Skeletal muscle tissue (tissue), 4 donors: ENCODE data around the gene MRI1. TPM values are rescaled to one million over a fixed set of nuclear protein-coding genes. Genes with fewer than 3 reads are reported as not detected.
"Not testable (repeated sequence)": the region's sequence is repeated elsewhere in the genome, so short reads cannot be mapped to it uniquely, and the experiment has no call there.

Experiments
- H3K27ac ChIP-seq: one replicate; pipeline ENCODE4 v1.7.0; 2013; ENCODE audit warnings: mild to moderate bottlenecking, low read depth, low read length, inconsistent platforms
- H3K27me3 ChIP-seq, 3 donors: one replicate each; pipeline ENCODE4 v1.7.0; 2013; ENCODE audit warnings: low read length in 3 of 3; ENCODE audit not compliant: control insufficient read depth in 3 of 3, insufficient read depth in 3 of 3
- H3K36me3 ChIP-seq, 3 donors: one replicate each; pipeline ENCODE4 v1.7.0; 2013; ENCODE audit warnings: low read length in 3 of 3; ENCODE audit not compliant: control insufficient read depth in 3 of 3, insufficient read depth in 3 of 3
- H3K4me1 ChIP-seq, 3 donors: one replicate each; pipeline ENCODE4 v1.7.0; 2013; ENCODE audit warnings: low read length in 3 of 3, mild to moderate bottlenecking in 3 of 3; ENCODE audit not compliant: control insufficient read depth in 3 of 3, insufficient read depth in 3 of 3
- H3K4me3 ChIP-seq, 3 donors: one replicate each; pipeline ENCODE4 v1.7.0; 2013; ENCODE audit warnings: low read length in 3 of 3
- H3K9ac ChIP-seq, 3 donors: one replicate each; pipeline ENCODE4 v1.7.0; 2013; ENCODE audit warnings: low read length in 3 of 3, mild to moderate bottlenecking in 3 of 3, moderate library complexity in 2 of 3, low read depth in 1 of 3
- H3K9me3 ChIP-seq, 3 donors: one replicate each; pipeline ENCODE4 v1.7.0; 2013; ENCODE audit warnings: low read length in 3 of 3; ENCODE audit not compliant: control insufficient read depth in 3 of 3
- total RNA-seq: library from RNA; depleted of rRNA; stranded (reverse); fragments of >200 nt; gene quantifications from one replicate; pipeline ENCODE4 v1.2.3, GENCODE V29; 2014
- donor health status: Osteomylitis.

Gene MRI1
- total RNA-seq, 1 donor from 2014 or later: 16.2 TPM

DNA sequence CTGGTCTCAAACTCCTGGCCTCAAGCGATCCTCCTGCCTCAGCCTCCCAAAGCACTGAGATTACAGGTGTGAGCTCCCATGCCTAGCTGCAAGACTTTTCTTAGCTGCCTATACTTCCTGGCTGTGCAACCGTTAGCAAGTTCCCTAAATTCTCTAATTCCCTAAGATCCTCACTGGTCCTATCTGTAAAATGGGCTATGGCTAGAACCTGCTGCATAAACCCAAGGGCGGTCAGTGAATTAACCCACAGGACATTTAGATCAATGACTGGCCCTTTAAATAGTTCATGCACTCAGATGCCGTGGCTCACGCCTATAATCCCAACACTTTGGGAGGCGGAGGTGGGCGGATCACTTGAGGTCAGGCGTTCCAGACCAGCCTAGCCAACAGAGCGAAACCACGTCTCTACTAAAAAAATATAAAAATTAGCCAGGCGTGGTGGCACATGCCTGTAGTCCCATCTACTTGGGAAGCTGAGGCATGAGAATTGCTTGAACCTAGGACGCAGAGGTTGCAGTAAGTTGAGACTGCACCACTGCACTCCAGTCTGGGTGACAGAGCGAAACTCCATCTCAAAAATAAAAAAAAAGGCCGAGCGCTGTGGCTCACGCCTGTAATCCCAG, 5.8 kb downstream of the MRI1 start:
- H3K9me3 ChIP-seq: no peaks in the 10 kb centered on the region
- peaks cover 20 to 26% (median 24%) of the 10 kb centered on the region in 3 donors for H3K36me3 ChIP-seq
- peaks cover 7 to 16% (median 14%) of the 10 kb centered on the region in 3 donors for H3K4me1 ChIP-seq
- H3K27me3 ChIP-seq: no peaks in the 10 kb centered on the region
- H3K27ac ChIP-seq: no peak overlapping the region
- H3K4me3 ChIP-seq: no peak overlapping the region
- H3K9ac ChIP-seq: no peak overlapping the region

DNA sequence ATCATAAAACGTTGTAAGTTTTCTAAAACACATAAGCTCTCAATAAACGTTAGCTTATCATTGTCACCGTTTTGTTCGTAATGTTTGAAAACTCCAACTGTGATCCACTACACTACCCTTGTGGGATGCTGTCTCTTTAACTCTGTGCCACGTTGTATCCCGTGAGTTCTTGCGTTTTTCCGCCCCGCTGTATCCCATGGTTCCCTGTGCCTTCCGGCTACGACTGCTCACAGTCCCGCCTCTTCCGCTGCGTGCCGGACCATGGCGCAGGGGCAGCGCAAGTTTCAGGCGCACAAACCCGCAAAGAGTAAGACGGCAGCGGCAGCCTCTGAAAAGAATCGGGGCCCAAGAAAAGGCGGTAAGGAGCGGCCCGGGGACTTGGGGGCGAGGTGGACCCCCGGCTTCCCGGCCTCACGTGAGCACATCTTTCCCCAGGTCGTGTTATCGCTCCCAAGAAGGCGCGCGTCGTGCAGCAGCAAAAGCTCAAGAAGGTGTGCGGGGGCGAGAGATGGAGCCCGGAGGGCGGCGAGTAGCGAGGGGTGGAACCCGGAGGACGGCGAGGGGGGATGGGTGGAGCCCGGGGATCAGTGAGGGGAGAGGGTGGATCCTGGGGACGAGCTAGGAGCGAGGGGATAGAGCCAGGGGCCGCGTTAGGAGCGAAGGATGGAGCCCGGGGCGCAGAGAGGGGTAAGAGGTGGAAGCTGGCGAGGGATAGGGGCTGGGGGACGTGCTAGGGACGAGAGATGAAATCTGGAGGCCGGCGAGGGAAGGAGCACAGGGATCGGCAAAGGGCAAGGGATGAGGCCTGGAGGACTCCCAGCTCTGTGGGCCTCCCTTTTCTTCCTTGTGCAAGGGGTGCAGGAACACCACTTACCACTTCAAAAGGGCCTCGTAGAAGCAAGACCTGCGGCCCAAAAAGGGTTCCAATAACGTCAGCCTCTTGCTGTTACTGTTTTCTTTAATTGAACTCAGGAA, 10.2 kb downstream of the MRI1 start, which contains the start of gene C19orf53:
Gene C19orf53, plus strand, starts transcription at position 240 of the 975 bp plus-strand sequence. Its CDS starts 22 bp downstream, at position 262.
- peak within 1 kb of the TSS; percentile 93 to 98 (median 97) for H3K9ac ChIP-seq
- peaks cover 31 to 43% (median 39%) of the 10 kb centered on the region in 3 donors for H3K36me3 ChIP-seq
- H3K4me3 ChIP-seq: peak within 1 kb of the TSS; percentile 75 to 94 (median 85)

DNA sequence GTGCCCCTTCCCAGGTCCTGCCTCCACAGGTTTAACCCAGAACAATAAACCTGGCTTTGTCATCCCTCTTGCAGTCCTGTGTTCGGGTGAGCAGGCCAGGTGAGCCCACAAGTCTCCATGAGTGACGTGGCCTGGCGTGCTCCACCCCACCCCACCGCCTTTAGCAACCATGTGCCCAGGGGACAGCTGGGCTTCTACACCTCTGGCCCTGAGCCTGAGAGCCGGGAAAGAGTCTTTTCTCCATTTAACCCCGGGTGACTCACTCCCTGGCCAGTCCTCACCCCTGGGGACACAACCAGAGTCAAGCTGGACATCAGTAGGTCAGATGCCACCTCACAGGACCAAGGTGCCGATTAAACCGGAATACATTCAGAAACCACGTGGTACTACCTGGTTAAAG, 14.1 kb downstream of the MRI1 start:
- Histone ChIP-seq H3K36me3 (peaks cover 25 to 30% (median 29%) of the 10 kb centered on the region in 3 donors), H3K9ac (peak overlapping the region in 1 of 3 donors; percentile 12)

More for the DNA sequence above, 10.2 kb downstream of the MRI1 start, which contains the start of gene C19orf53:
- no peaks in the 10 kb centered on the region for H3K27me3 ChIP-seq
- H3K9me3 ChIP-seq: no peaks in the 10 kb centered on the region
- peak within 1 kb of the TSS; percentile 67 for H3K27ac ChIP-seq
- peaks cover 13 to 20% (median 16%) of the 10 kb centered on the region in 3 donors for H3K4me1 ChIP-seq

DNA sequence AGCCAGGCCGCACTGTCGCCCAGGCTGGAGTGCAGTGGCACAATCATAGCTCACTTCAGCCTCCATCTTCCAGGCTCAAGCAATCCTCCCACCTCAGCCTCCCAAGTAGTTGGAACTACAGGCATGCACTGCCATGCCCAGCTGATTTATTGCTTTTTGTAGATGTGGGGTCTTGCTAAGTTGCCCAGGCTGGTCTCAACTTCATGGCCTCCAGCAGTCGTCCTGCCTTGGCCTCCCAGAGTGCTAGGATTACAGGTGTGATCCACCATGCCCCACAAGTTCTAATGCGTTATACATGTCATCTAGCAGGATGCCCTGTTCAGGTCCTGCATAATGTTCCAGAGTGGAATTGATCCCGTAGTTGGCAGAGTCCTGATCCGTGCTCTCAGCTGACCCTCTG, 14.5 kb downstream of the MRI1 start:
- no peak overlapping the region for H3K4me3 ChIP-seq
- peaks cover 25 to 30% (median 29%) of the 10 kb centered on the region in 3 donors for H3K36me3 ChIP-seq
- peak overlapping the region in 1 of 3 donors; percentile 12 for H3K9ac ChIP-seq
- no peak overlapping the region for H3K27ac ChIP-seq
- H3K4me1 ChIP-seq: peaks cover 13 to 20% (median 19%) of the 10 kb centered on the region in 3 donors
- H3K27me3 ChIP-seq: no peaks in the 10 kb centered on the region
- no peaks in the 10 kb centered on the region for H3K9me3 ChIP-seq

More for the DNA sequence above, 14.1 kb downstream of the MRI1 start:
- Histone ChIP-seq H3K27ac (no peak overlapping the region), H3K4me1 (peaks cover 13 to 21% (median 20%) of the 10 kb centered on the region in 3 donors), H3K4me3 (no peak overlapping the region), H3K27me3 (no peaks in the 10 kb centered on the region), H3K9me3 (no peaks in the 10 kb centered on the region)

DNA sequence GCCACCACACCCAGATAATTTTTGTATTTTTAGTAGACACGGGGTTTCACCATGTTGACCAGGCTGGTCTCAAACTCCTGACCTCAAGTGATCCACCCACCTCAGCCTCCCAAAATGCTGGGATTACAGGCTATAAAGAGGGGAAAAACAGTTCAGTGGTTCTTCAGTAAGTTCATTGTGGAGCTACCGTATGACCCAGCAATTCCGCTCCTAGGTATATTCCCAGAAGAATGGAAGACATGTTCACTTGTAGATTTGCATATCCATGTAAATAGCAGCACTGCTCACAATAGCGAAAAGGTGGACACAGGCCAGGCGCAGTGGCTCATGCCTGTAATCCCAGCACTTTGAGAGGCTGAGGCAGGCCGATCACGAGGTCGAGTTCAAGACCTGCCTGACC, 15.5 kb downstream of the MRI1 start:
- not testable (repeated sequence) for H3K27ac ChIP-seq, H3K9ac ChIP-seq, H3K27me3 ChIP-seq, H3K9me3 ChIP-seq, H3K4me3 ChIP-seq
- H3K36me3 ChIP-seq: peaks cover 25 to 30% (median 29%) of the 10 kb centered on the region in 3 donors
- H3K4me1 ChIP-seq: peaks cover 13 to 19% (median 15%) of the 10 kb centered on the region in 3 donors

DNA sequence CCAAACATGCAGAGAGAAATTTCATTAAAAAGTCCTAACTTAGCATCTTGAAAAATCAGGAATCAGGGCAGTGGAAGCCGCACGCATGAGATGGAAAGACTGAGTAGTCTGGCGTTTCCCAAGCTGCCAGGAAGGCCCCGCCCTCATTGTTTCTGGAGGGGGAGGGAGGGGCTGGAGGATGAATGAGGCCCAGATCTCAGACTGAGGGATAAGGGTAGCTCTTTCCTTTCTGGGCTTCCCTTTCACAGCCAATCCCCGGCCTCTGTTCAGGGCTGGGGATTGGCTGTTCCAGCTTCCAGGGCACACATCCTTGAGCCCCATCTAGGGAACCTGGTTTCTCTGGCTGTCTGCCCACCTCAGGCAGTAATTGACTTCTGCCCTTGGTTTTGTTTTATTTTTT, 17.2 kb downstream of the MRI1 start:
- Histone ChIP-seq H3K4me1 (peaks cover 4 to 12% (median 10%) of the 10 kb centered on the region in 3 donors), H3K9me3 (no peaks in the 10 kb centered on the region), H3K27me3 (peaks cover 0 to 3% (median 0%) of the 10 kb centered on the region in 3 donors), H3K4me3 (no peak overlapping the region), H3K9ac (no peak overlapping the region), H3K36me3 (peaks cover 21 to 25% (median 25%) of the 10 kb centered on the region in 3 donors), H3K27ac (peak overlapping the region; percentile 37)

DNA sequence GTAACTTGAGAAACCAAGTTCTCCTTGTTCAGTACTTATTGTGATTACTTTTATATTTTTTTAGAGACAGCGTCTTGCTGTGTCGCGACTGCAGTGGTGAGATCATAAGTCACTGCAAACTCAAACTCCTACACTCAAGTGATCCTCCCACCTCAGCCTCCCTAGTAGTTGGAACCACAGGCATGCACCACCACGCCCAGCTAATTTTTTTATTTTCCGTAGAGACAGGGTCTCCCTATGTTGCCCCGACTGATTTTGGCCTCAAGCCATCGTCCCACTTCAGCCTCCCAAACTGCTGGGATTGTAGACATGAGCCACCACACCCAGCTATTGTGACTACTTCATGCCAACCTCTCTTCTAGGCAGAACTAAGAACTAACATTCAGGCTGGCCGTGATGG, 18.2 kb downstream of the MRI1 start:
- Histone ChIP-seq H3K4me1 (peaks cover 6 to 13% (median 8%) of the 10 kb centered on the region in 3 donors), H3K27ac (no peak overlapping the region), H3K4me3 (no peak overlapping the region), H3K9me3 (no peaks in the 10 kb centered on the region), H3K27me3 (peaks cover 0 to 5% (median 3%) of the 10 kb centered on the region in 3 donors), H3K36me3 (peaks cover 18 to 19% (median 19%) of the 10 kb centered on the region in 3 donors), H3K9ac (no peak overlapping the region)

DNA sequence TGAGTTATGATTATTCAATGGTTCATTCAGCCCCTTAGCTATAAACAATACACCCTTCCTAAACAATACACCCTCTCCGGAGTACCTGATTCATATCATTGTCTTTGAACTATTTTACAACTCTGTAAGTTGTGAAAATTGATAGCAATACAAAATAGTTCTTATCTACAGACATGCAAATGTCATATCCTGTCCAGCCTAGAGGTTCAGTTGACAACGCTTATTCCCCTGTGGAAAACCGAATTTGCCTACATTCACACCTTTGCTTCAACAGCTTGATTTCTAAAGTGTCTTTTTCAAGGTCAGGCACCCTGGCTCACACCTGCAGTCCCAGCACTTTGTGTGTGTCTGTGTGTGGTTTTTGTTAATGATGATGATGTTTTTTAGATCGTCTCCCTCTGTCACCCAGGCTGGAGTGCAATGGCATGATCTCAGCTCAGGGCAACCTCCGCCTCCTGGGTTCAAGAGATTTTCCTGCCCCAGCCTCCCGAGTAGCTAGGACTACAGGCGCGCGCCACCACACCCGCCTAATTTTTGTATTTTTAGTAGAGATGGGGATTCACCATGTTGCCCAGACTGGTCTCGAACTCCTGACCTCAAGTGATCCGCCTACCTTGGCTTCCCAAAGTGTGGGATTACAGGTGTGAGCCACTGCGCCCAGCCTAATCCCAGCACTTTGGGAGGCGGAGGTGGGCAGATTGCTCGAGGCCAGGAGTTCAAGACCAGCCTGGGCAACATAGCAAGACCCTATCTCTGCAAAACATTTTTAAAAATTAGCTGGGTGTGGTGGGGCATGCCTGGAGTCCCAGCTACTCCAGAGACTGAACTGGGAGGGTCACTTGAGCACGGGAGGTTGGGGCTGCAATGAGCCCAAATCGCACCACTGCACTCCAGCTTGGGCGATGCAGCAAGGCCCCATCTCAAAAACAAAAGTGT, 19.5 kb downstream of the MRI1 start:
- peaks cover 6 to 7% (median 6%) of the 10 kb centered on the region in 3 donors for H3K36me3 ChIP-seq
- H3K9ac ChIP-seq: no peak overlapping the region
- H3K9me3 ChIP-seq: no peaks in the 10 kb centered on the region
- peaks cover 13 to 20% (median 17%) of the 10 kb centered on the region in 3 donors for H3K4me1 ChIP-seq
- no peak overlapping the region for H3K27ac ChIP-seq
- H3K4me3 ChIP-seq: no peak overlapping the region
- H3K27me3 ChIP-seq: peaks cover 0 to 7% (median 3%) of the 10 kb centered on the region in 3 donors
